Stimulated activated CD4-positive, alpha-beta T cell treated with anti-CD3 and anti-CD28 coated beads, Interleukin-12 subunit alpha, Interleukin-12 subunit beta, amount 100 ng/mL, for 24 hours (primary cell): ENCODE measurements around the gene LLGL2.

Source experiments
- DNase-seq, 2 experiments: peaks; one replicate each; pipeline ENCODE4 v3.0.0-alpha.2; 2020; ENCODE audit warnings: low read depth in 2 of 2

LLGL2 gene

GRCh38 chr17:75521290-75521689 lies 4.2 kb upstream of the LLGL2 start:
- DNase-seq, result no peak

DNA sequence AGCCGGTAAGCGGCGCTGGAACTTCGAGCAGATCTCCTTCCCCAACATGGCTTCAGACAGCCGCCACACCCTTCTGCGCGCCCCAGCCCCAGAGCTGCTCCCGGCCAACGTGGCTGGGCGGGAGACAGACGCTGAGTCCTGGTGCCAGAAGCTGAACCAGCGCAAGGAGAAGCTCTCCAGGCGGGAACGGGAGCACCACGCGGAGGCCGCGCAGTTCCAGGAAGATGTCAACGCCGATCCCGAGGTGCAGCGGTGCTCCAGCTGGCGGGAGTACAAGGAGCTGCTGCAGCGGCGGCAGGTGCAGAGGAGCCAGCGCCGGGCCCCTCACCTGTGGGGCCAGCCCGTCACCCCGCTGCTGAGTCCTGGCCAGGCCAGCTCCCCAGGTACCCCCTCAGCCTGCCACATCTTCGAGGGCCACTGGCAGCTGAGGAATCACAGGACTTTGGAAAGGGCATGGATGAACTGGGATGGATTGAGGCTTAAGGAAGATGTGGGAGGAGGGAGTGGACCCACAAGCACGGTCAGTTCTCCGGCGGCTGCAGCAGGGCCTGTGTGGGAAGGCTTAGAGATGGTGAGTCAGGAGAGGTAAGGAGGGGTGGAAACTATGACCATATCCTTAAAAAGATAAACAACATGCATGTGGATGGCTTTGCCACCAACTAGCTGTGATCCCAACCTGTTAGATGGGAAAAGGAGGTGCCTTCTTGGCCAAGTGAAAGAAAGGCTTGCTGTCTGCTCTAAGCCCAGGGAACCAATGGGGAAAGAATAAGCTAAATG lies 3.4 kb upstream of the LLGL2 start:
- no peak for DNase-seq

- DNase-seq, result no peak
These were observed 1.9 kb upstream of the LLGL2 start for GRCh38 chr17:75523647-75524046.

DNA sequence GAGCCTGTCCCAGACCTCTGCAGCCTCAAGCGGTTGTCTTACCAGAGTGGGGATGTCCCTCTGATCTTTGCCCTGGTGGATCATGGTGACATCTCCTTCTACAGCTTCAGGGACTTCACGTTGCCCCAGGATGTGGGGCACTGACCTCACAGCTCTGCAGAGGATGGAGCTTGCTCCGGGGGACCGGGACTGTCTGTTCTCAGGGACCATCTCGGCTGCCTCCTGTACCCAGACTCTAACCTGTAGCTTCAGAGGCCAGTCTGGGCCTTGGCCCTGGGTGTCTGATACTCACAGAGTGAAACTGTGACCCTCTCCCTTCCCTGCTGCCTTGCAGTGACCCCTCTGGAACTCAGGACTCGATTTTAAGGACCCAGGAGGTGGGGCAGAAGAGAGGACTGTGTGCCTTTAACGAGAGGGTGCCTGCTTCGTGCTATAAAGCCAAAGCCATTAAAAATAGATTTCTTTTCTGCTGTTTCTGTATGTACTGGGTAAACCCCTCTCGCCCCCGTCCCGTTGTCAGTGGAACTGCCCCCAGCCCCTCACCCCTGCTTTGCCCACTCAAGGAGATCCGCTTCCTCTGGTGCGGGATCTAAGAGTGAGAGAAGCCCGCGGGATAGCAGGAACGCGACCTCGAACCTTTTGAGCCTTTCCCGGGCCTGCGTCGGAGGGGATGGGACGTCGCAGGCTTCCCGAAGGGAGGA lies 1.1 kb upstream of the LLGL2 start:
- no peak for DNase-seq

DNA sequence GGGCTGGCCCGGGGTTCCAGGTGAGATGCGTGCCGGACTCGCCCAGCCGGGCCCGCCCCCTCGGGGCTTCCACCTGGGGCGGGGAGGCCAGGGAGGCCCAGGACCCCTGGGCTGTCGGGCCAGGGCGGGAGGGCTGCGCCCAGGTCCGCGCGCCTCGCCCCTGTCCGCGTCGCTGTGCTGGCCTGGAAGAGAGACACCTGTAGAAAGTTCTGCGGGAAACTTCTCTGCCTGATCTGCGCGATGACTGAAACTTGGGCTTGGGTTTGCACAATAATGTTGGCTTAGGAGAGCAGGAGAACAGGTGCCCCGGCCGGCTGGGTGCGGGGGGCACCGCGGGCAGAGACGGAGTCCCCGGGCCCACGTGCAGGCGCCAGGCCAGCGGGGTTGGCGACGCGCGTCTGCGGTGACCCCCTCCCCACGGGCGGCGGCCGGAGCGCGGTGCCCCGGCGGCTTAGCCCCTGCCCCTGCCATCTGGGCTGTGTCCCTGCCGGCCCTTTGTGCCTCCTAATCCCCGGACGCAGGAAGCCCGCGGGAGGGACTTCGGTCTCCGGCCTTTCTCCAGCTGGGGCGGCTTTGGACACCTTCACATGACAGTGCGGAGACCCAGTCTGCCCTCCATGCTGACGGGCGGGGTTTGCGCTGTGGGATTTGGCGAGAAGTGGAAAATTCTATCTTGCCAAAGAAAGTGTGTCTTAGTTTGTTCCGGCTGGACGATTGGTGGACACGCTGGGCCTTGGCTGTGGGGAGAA lies 483 bp downstream of the LLGL2 start:
- no peak for DNase-seq

- DNase-seq, result no peak
These were observed 1.2 kb downstream of the LLGL2 start for GRCh38 chr17:75526555-75527270.

- DNase-seq, result no peak
These were observed 5.6 kb downstream of the LLGL2 start for GRCh38 chr17:75530837-75531720.

GRCh38 chr17:75531721-75532072 lies 6.2 kb downstream of the LLGL2 start:
- no peak for DNase-seq

GRCh38 chr17:75535119-75535537 lies 9.6 kb downstream of the LLGL2 start:
- peak in 1 of 2 experiments; percentile 41 for DNase-seq

GRCh38 chr17:75535871-75536270 lies 10.4 kb downstream of the LLGL2 start:
- no peak for DNase-seq

GRCh38 chr17:75536366-75536765 lies 10.9 kb downstream of the LLGL2 start:
- DNase-seq, result no peak

GRCh38 chr17:75539967-75540729 lies 14.7 kb downstream of the LLGL2 start:
- no peak for DNase-seq

DNA sequence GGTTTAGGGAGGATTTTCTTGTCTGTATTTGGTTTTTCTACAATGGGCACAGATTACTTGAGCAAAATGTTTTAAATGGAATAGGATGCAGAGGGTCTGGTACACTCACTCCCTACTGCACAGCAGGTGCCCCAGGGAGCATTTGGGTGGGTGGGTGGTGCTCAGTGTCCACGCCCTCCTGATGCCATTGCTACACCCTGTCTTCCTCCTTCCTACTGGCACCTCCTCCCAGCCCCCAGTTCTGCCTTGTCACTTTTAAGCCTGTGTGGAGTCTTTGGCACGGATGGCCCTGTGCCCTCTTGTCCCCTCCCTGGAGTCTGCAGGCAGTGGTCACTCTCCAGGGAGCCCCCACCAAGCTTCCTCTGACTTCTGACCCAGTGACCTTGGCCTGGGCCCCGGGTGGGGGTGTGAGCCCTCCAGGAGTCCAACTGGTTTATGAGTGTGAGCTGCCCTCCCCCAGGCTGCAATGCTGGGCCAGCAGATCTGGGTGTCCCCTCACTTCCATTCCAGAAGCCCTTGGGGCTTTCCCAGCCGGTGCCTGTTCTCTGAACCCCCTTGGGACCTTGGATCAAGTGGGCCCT lies 15.5 kb downstream of the LLGL2 start:
- DNase-seq, result no peak

DNA sequence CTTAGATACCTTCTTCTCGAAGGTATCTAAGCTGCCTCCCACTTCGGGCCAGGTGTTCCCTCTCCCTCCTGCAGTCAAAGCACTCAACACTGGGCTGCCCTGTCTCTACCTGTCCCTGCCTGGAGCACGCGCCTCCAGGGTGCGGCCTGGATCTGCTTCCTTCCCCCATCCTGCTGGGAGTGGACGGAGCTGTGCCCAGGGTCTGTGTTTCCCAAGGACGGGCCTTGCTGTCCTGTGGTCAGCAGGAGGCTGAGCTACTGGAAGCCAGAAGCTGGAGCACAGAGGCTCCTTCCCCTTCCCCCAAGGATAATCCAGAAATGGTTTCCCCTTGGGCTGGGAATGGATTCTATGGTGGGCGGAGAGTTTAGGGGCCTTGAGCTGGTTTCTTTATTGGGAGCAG lies 16.7 kb downstream of the LLGL2 start:
- no peak for DNase-seq

DNA sequence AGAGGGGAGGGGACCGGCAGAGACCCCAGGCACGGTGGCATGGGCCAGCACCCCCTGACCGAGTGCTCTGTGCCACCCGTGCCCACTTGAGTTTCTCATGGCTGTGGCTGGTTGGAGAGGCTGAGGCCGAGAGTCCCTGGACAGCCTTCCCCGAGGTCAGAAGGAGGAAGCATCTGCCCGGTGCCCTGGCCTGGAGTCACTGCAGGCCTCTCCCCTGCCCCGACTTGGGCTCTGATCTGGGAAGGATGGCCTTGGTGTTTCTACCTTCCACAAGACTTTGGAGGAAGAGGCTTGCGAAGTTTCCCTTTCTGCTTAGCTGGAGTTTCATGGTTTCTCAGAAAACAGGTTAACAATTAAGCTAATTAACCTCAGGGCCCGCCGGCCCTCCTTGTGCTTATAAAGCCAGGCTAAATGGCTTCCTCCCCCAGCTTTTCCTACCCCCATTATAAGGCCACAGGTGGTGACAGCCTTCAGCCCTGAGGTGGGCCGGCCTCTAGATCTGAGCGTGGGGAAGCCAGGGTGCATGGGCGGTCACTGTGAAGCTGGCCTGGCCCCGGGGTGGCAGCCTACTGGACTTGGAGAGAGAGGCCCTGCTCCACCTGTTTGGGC lies 17.3 kb downstream of the LLGL2 start:
- no peak for DNase-seq

DNA sequence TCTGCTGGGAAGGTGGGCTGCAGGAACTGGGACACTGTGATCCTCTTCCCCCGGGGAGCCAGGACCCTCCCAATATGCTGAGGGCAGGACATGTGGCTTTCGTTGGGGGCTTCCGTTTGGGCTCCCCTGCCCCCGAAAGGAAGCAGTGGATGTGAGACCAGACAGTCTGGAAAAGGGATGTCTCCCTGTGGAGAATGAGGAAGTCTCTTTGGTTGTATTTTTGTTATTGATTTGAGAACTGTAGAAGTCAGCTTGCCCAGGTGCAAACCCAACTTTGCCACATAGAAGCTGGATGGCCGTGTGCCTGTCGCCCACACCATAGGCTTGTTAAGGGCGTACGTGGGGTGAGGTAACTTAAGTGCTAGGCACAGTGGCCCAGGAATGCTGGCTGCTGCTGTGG lies 18.8 kb downstream of the LLGL2 start:
- no peak for DNase-seq

GRCh38 chr17:75546181-75546580 lies 20.7 kb downstream of the LLGL2 start:
- DNase-seq, result no peak

DNA sequence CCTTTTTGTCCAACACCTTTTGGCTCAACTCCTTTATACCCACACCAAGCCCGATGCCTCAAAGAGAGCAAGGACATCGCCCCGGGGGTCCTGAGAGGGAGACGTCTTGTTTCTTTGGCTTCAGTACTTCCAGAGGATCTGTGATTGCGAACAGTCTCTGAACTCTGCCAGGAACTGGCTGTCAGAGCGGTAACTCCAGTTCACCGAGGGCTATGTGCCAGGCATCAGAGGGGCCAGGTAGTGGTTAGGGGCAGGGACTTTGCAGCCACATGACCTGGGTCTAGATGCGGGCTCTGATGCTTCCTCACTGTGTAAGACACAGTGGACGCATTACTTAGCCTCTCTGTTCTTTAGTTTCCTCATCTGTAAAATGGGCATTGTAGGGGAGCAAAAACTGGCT lies 21.6 kb downstream of the LLGL2 start:
- DNase-seq, result no peak

DNA sequence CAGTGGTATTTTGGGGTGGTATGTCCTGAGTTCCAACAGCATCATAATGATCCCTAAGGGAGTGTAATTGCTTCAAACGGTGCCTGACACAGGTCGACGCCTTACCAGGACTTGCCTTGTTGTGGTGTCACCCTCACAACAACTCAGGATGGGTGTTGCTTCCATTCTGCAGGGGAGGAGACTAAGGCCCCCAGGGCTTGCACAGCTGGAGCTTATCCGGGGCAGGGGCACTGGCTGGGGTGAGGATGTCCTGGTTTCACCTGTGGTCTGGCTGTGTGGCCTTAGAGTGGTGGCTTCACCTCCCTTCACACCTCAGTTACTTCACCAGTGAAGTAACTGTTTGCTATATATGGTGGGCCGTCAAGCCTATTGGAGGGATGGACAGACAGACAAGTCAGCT lies 23.3 kb downstream of the LLGL2 start:
- DNase-seq, result no peak
